Measurements from ENCODE around the gene RBMS3.

RBMS3 gene

GRCh38 chr3:29363110-29363509 is 82.2 kb downstream of the RBMS3 start:
- no peak for TF ChIP-seq CTCF (IDR thresholded peaks at IDR 0.05)

GRCh38 chr3:29370021-29370420 is 89.2 kb downstream of the RBMS3 start:
- no peak for TF ChIP-seq CTCF (IDR thresholded peaks at IDR 0.05)

GRCh38 chr3:29370476-29371420 is 89.9 kb downstream of the RBMS3 start:
- TF ChIP-seq CTCF (IDR thresholded peaks at IDR 0.05): no peak

GRCh38 chr3:29373131-29373680 is 92.3 kb downstream of the RBMS3 start:
- no peak for TF ChIP-seq CTCF (IDR thresholded peaks at IDR 0.05)

DNA sequence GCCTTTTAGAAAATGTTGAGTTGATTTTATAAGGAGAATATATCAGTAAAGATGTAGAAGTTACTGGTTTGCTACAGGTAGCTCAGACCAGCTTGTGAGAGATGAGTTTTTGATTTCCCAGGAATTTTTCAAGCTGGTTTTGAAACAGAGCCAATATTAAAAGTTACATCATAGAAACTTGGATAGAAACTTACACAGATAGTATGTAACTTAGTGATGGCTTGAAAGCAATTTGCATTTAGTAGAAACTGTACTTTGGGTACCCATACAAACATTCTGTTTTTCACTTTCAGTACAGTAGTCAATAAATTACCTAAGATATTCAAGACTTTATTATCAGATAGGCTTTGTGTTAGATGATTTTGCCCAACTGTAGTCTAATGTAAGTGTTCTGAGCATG is 93.4 kb downstream of the RBMS3 start:
- no peak for TF ChIP-seq CTCF (IDR thresholded peaks at IDR 0.05)

GRCh38 chr3:29379097-29379496 is 98.2 kb downstream of the RBMS3 start:
- TF ChIP-seq CTCF (IDR thresholded peaks at IDR 0.05): no peak

DNA sequence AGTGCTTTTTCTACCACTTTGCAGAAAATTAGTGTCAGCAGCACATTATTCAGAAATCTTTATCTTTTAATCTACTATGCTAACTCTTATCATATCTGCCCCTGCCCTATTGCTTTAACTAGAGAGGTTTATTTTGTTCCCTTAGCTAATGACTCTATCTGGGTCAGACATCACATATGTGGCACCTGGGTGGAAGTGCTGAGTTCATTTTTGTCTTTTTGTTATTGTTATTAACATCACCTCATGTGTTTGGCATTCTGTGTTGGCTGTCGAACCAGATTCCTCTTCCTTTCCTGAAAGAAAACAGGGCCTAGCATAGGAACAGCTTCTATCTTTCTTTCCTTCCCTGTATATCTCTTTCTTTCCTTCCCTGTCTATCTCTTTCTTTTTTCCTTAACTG is 100.7 kb downstream of the RBMS3 start:
- no peak for TF ChIP-seq CTCF (IDR thresholded peaks at IDR 0.05)

Measured in LNCAP (cell line).